ENCODE measurements around the gene RUNX3. TPM values are rescaled to one million over a fixed set of nuclear protein-coding genes. Genes with fewer than 3 reads are reported as not detected.

RUNX3 gene
- total RNA-seq, 2 donors from 2014 or later = 0.24 to 0.31 TPM

- no peak overlapping the region for H3K4me3 ChIP-seq (ENCODE audit: low read length)
- H3K4me1 Mint-ChIP-seq = no peaks in the 10 kb centered on the region
- H3K4me1 ChIP-seq (ENCODE audit: control insufficient read depth, insufficient read depth, low read length) = no peaks in the 10 kb centered on the region
- H3K27ac Mint-ChIP-seq = no peak overlapping the region
- no peaks in the 10 kb centered on the region for H3K36me3 Mint-ChIP-seq (ENCODE audit: low read depth)
- 93 to 100% methylated on average over 8 to 10 of the region's 10 CpGs for WGBS, 2 experiments (ENCODE audit: insufficient coverage in 1 of 2, insufficient read length in 1 of 2)
- no peak overlapping the region for H3K4me3 Mint-ChIP-seq
- no peak overlapping the region for H3K27ac ChIP-seq (ENCODE audit: low read depth, low read length)
- no peaks in the 10 kb centered on the region for H3K9me3 Mint-ChIP-seq
- H3K27me3 Mint-ChIP-seq (ENCODE audit: insufficient read depth) = peaks cover 1% of the 10 kb centered on the region
- TF ChIP-seq, protein P1, sequence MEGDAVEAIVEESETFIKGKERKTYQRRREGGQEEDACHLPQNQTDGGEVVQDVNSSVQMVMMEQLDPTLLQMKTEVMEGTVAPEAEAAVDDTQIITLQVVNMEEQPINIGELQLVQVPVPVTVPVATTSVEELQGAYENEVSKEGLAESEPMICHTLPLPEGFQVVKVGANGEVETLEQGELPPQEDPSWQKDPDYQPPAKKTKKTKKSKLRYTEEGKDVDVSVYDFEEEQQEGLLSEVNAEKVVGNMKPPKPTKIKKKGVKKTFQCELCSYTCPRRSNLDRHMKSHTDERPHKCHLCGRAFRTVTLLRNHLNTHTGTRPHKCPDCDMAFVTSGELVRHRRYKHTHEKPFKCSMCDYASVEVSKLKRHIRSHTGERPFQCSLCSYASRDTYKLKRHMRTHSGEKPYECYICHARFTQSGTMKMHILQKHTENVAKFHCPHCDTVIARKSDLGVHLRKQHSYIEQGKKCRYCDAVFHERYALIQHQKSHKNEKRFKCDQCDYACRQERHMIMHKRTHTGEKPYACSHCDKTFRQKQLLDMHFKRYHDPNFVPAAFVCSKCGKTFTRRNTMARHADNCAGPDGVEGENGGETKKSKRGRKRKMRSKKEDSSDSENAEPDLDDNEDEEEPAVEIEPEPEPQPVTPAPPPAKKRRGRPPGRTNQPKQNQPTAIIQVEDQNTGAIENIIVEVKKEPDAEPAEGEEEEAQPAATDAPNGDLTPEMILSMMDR (conservative IDR thresholded peaks at IDR 0.05) = no peak
- H3K9ac ChIP-seq (ENCODE audit: extremely low read depth, low read length, poor library complexity, severe bottlenecking) = no peak overlapping the region
- H3K36me3 ChIP-seq (ENCODE audit: control insufficient read depth, insufficient read depth, low read length) = no peaks in the 10 kb centered on the region
- H3K27me3 ChIP-seq (ENCODE audit: control insufficient read depth, insufficient read depth, low read length, poor library complexity, severe bottlenecking) = no peaks in the 10 kb centered on the region
- no peak for DNase-seq
- H3K9me3 ChIP-seq (ENCODE audit: control insufficient read depth, low read length) = no peaks in the 10 kb centered on the region
Observed at GRCh38 chr1:24965571-24965930, 35.5 kb upstream of the RUNX3 start.

GRCh38 chr1:24964811-24965570 is 34.9 kb upstream of the RUNX3 start:
- Histone ChIP-seq H3K36me3 (ENCODE audit: control insufficient read depth, insufficient read depth, low read length) (no peaks in the 10 kb centered on the region), H3K9me3 (ENCODE audit: control insufficient read depth, low read length) (no peaks in the 10 kb centered on the region), H3K4me3 (ENCODE audit: low read length) (no peak overlapping the region), H3K9ac (ENCODE audit: extremely low read depth, low read length, poor library complexity, severe bottlenecking) (no peak overlapping the region), H3K27me3 (ENCODE audit: control insufficient read depth, insufficient read depth, low read length, poor library complexity, severe bottlenecking) (no peaks in the 10 kb centered on the region), H3K27ac (ENCODE audit: low read depth, low read length) (no peak overlapping the region), H3K4me1 (ENCODE audit: control insufficient read depth, insufficient read depth, low read length) (no peaks in the 10 kb centered on the region)
- no peak for DNase-seq
- peaks cover 1% of the 10 kb centered on the region for H3K27me3 Mint-ChIP-seq (ENCODE audit: insufficient read depth)
- no peaks in the 10 kb centered on the region for H3K9me3 Mint-ChIP-seq
- no peak overlapping the region for H3K4me3 Mint-ChIP-seq
- no peaks in the 10 kb centered on the region for H3K4me1 Mint-ChIP-seq
- H3K27ac Mint-ChIP-seq = no peak overlapping the region
- H3K36me3 Mint-ChIP-seq (ENCODE audit: low read depth) = no peaks in the 10 kb centered on the region
- WGBS, 2 experiments (ENCODE audit: insufficient coverage in 1 of 2, insufficient read length in 1 of 2) = 94 to 97% methylated on average over 14 to 32 of the region's 32 CpGs
- TF ChIP-seq, protein P1 (conservative IDR thresholded peaks at IDR 0.05) = no peak

DNA sequence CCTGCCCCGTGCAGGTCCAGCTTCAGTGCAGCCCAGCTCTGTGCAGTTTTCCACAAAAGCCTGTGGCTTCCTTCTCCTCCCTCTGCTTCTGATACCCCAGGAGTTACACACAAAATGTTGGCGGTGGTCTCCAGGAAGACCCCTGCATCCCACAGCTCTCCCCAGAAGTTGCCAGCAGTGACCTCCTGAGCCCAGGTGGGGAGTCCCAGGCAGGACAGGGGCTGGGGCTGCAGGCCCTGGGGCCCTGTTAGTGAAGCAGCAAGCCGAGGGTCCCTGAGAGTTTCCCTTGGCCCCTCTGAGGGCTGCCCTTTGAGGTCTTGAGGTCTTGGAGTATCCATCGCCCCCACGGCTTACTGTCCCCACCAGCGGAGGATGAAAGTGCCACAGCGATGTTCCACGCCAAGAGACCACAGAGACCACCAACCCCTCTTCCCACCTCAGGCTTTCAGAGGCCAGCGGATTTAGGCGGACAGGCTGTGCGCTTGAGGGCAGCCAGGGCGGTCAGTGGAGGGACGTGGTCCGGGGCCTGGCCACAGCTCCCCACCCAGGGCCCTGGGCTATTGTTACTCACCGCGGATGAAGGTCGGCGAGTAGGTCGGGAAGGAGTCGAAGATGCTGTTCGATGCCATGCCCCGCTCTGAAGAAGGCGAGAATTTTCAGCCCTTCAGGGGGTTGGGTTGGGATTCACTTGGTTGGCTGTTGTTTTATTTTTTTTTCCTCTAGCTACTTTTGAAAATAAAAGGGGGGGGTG is 34.0 kb upstream of the RUNX3 start:
- TF ChIP-seq, protein P1 (conservative IDR thresholded peaks at IDR 0.05) = no peak
- 92% methylated on average over 8 to 23 of the region's 23 CpGs for WGBS, 2 experiments (ENCODE audit: insufficient coverage in 1 of 2, insufficient read length in 1 of 2)

More for the DNA sequence above, 34.0 kb upstream of the RUNX3 start:
- no peak overlapping the region for H3K27ac ChIP-seq (ENCODE audit: low read depth, low read length)
- no peak overlapping the region for H3K9ac ChIP-seq (ENCODE audit: extremely low read depth, low read length, poor library complexity, severe bottlenecking)
- Mint-ChIP-seq H3K9me3 (no peaks in the 10 kb centered on the region), H3K27me3 (ENCODE audit: insufficient read depth) (peaks cover 1% of the 10 kb centered on the region), H3K27ac (no peak overlapping the region), H3K36me3 (ENCODE audit: low read depth) (no peaks in the 10 kb centered on the region), H3K4me1 (no peaks in the 10 kb centered on the region), H3K4me3 (no peak overlapping the region)
- no peak overlapping the region for H3K4me3 ChIP-seq (ENCODE audit: low read length)
- no peaks in the 10 kb centered on the region for H3K27me3 ChIP-seq (ENCODE audit: control insufficient read depth, insufficient read depth, low read length, poor library complexity, severe bottlenecking)
- no peaks in the 10 kb centered on the region for H3K36me3 ChIP-seq (ENCODE audit: control insufficient read depth, insufficient read depth, low read length)
- H3K4me1 ChIP-seq (ENCODE audit: control insufficient read depth, insufficient read depth, low read length) = no peaks in the 10 kb centered on the region
- no peak for DNase-seq
- H3K9me3 ChIP-seq (ENCODE audit: control insufficient read depth, low read length) = no peaks in the 10 kb centered on the region

Measured in endodermal cell (in vitro differentiated cells).